Neural progenitor cell (in vitro differentiated cells): ENCODE data around the gene CCM2. TPM values are rescaled to one million over a fixed set of nuclear protein-coding genes. Genes with fewer than 3 reads are reported as not detected.

Experiments
- DNase-seq: peaks from one replicate; pipeline ENCODE4 v3.0.0-alpha.2; 2016; ENCODE audit warnings: low spot score
- H2AFZ ChIP-seq: fragments of 200-600 bp; sonication (generic); replicated peaks from 2 replicates; pipeline ENCODE4 v1.6.1; 2016; ENCODE audit warnings: antibody characterized with exemption
- H3F3A ChIP-seq: fragments of 200-600 bp; sonication (generic); 2 replicates; pipeline ENCODE4 v1.6.1; 2016; ENCODE audit warnings: antibody characterized with exemption, low read depth
- H3K27ac ChIP-seq: fragments of 200-600 bp; sonication (generic); 2 replicates; pipeline ENCODE4 v1.5.1; 2016; ENCODE audit warnings: mild to moderate bottlenecking
- H3K27me3 ChIP-seq: fragments of 200-600 bp; sonication (generic); 2 replicates; pipeline ENCODE4 v1.6.1; 2016; ENCODE audit warnings: mild to moderate bottlenecking, moderate library complexity
- H3K36me3 ChIP-seq: fragments of 200-600 bp; sonication (generic); 2 replicates; pipeline ENCODE4 v1.5.1; 2016
- H3K4me1 ChIP-seq: fragments of 200-600 bp; sonication (generic); 2 replicates; pipeline ENCODE4 v1.6.1; 2016; ENCODE audit warnings: mixed run types
- H3K4me2 ChIP-seq: fragments of 200-600 bp; sonication (generic); 2 replicates; pipeline ENCODE4 v1.6.1; 2016
- H3K4me3 ChIP-seq: fragments of 200-600 bp; sonication (generic); 2 replicates; pipeline ENCODE4 v1.5.1; 2016
- H3K79me2 ChIP-seq: fragments of 200-600 bp; sonication (generic); 2 replicates; pipeline ENCODE4 v1.6.1; 2016; ENCODE audit warnings: low read depth
- H3K9ac ChIP-seq: fragments of 200-600 bp; sonication (generic); 2 replicates; pipeline ENCODE4 v1.6.1; 2016
- H3K9me3 ChIP-seq: fragments of 200-600 bp; sonication (generic); 2 replicates; pipeline ENCODE4 v1.5.1; 2016; ENCODE audit warnings: low read depth
- H4K20me1 ChIP-seq: fragments of 200-600 bp; sonication (generic); 2 replicates; pipeline ENCODE4 v1.6.1; 2016; ENCODE audit warnings: low read depth
- H3K27ac Mint-ChIP-seq: 3 replicates; pipeline ENCODE4 v1.8.0; 2021; ENCODE audit warnings: mixed read lengths
- H3K27me3 Mint-ChIP-seq: 2 replicates; pipeline ENCODE4 v1.8.0; 2022; ENCODE audit warnings: low read depth, mild to moderate bottlenecking, inconsistent platforms, moderate library complexity, mixed read lengths; ENCODE audit not compliant: insufficient read depth
- H3K36me3 Mint-ChIP-seq: 3 replicates; pipeline ENCODE4 v1.8.0; 2021; ENCODE audit warnings: mixed read lengths
- H3K4me1 Mint-ChIP-seq: 3 replicates; pipeline ENCODE4 v1.8.0; 2021; ENCODE audit warnings: mixed read lengths
- H3K4me3 Mint-ChIP-seq: 3 replicates; pipeline ENCODE4 v1.8.0; 2021; ENCODE audit warnings: mild to moderate bottlenecking, moderate library complexity, mixed read lengths
- H3K9me3 Mint-ChIP-seq: 3 replicates; pipeline ENCODE4 v1.8.0; 2020; ENCODE audit warnings: mixed read lengths
- CTCF ChIP-seq: fragments of 200-600 bp; sonication (generic); IDR thresholded peaks from 2 replicates; pipeline ENCODE4 v1.5.1; 2017; ENCODE audit warnings: antibody characterized with exemption, mild to moderate bottlenecking
- EZH2 ChIP-seq: fragments of 200-600 bp; sonication (generic); IDR thresholded peaks from 2 replicates; pipeline ENCODE4 v1.6.1; 2017; ENCODE audit warnings: antibody characterized with exemption, mild to moderate bottlenecking, moderate library complexity
- EZH2phosphoT487 ChIP-seq: fragments of 200-600 bp; sonication (generic); IDR thresholded peaks from 2 replicates; pipeline ENCODE4 v1.6.1; 2017; ENCODE audit warnings: antibody characterized with exemption
- total RNA-seq: library from RNA; depleted of rRNA; stranded (reverse); fragments of >200 nt; gene quantifications from 2 replicates; pipeline ENCODE4 v1.2.3, GENCODE V29; 2015; ENCODE audit warnings: low replicate concordance

CCM2 gene
- total RNA-seq, 1 donor from 2014 or later: 21.8 TPM

- Histone ChIP-seq H3F3A (no peaks in the 10 kb centered on the region), H3K27ac (no peak overlapping the region), H3K4me2 (no peak overlapping the region), H3K4me3 (no peak overlapping the region), H3K9ac (no peak overlapping the region), H3K36me3 (no peaks in the 10 kb centered on the region), H4K20me1 (no peaks in the 10 kb centered on the region), H3K9me3 (no peaks in the 10 kb centered on the region), H3K4me1 (no peaks in the 10 kb centered on the region), H3K79me2 (no peaks in the 10 kb centered on the region), H2AFZ (no peak overlapping the region), H3K27me3 (no peaks in the 10 kb centered on the region)
- no peak for DNase-seq
- Mint-ChIP-seq H3K27ac (no peak overlapping the region), H3K4me1 (peaks cover 8% of the 10 kb centered on the region), H3K27me3 (peaks cover 6% of the 10 kb centered on the region), H3K4me3 (no peak overlapping the region), H3K36me3 (peaks cover 4% of the 10 kb centered on the region), H3K9me3 (no peaks in the 10 kb centered on the region)
- no peak for TF ChIP-seq CTCF
- no peak for TF ChIP-seq EZH2phosphoT487
- TF ChIP-seq EZH2: no peak
Measured at GRCh38 chr7:45080958-45081669, 81.1 kb downstream of the CCM2 start.

GRCh38 chr7:45081670-45081974 is 81.6 kb downstream of the CCM2 start:
- H3K36me3 Mint-ChIP-seq: peaks cover 4% of the 10 kb centered on the region
- Histone ChIP-seq H3K4me1 (no peaks in the 10 kb centered on the region), H3K79me2 (no peaks in the 10 kb centered on the region), H3K27ac (no peak overlapping the region), H3K36me3 (no peaks in the 10 kb centered on the region), H3K9ac (no peak overlapping the region), H3K27me3 (no peaks in the 10 kb centered on the region), H3K4me3 (no peak overlapping the region), H3K4me2 (no peak overlapping the region), H3F3A (no peaks in the 10 kb centered on the region), H2AFZ (no peak overlapping the region), H3K9me3 (no peaks in the 10 kb centered on the region), H4K20me1 (no peaks in the 10 kb centered on the region)
- no peak overlapping the region for H3K27ac Mint-ChIP-seq
- no peaks in the 10 kb centered on the region for H3K9me3 Mint-ChIP-seq
- no peak for DNase-seq
- TF ChIP-seq EZH2phosphoT487 (no peak), EZH2 (no peak), CTCF (no peak)
- peaks cover 8% of the 10 kb centered on the region for H3K27me3 Mint-ChIP-seq
- no peak overlapping the region for H3K4me3 Mint-ChIP-seq
- H3K4me1 Mint-ChIP-seq: peaks cover 8% of the 10 kb centered on the region

DNA sequence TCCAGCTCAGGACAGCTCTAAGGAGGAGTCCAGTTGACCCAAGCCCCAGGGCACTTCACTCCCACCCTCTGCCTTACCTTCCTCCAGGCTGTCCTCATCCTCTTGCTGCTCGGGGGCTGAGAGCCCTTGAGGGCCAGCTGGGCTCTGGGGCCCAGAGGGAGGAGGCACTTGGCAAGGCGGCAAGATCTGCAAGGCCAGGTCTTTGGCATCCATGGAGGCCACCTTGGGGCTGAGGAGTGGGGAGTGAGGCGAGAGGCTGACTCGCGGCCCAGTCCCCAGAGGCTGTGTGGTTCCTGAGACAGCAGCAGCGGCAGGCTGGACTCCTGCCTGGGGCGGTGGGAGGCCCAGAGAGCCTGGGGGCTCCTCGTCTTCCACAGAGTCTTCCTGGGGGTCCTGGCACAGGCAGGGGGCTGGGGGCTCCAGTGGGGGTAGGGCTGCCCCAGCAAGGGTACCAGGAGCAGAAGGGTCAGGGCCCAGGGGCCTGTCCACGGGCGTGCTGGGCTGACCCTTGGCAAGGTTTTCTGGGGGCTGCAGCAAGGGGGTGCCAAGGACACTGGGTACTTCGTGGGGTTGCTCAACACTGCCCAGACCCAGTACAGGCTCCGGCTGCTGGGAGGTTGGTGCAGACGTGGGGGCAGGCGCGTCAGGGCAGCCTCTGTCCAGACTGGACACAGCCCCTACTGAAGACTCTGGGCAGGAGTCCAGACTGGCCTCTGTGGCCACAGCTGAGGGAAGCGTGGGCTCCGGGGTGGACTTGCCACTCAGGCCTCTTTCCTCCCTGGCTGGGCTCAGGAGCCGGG is 82.2 kb downstream of the CCM2 start:
- Histone ChIP-seq H3K9ac (no peak overlapping the region), H3K9me3 (no peaks in the 10 kb centered on the region), H3K36me3 (no peaks in the 10 kb centered on the region), H3F3A (no peaks in the 10 kb centered on the region), H3K4me3 (no peak overlapping the region), H2AFZ (no peak overlapping the region), H4K20me1 (no peaks in the 10 kb centered on the region), H3K4me2 (no peak overlapping the region), H3K79me2 (no peaks in the 10 kb centered on the region), H3K27ac (no peak overlapping the region), H3K4me1 (no peaks in the 10 kb centered on the region), H3K27me3 (no peaks in the 10 kb centered on the region)
- Mint-ChIP-seq H3K36me3 (peaks cover 4% of the 10 kb centered on the region), H3K4me3 (no peak overlapping the region), H3K27me3 (peaks cover 10% of the 10 kb centered on the region), H3K4me1 (peaks cover 8% of the 10 kb centered on the region), H3K9me3 (no peaks in the 10 kb centered on the region), H3K27ac (no peak overlapping the region)
- TF ChIP-seq EZH2: no peak
- TF ChIP-seq CTCF: no peak
- TF ChIP-seq EZH2phosphoT487: no peak
- no peak for DNase-seq
